ENCODE results near the gene NAP1L4.

Gene NAP1L4

DNA sequence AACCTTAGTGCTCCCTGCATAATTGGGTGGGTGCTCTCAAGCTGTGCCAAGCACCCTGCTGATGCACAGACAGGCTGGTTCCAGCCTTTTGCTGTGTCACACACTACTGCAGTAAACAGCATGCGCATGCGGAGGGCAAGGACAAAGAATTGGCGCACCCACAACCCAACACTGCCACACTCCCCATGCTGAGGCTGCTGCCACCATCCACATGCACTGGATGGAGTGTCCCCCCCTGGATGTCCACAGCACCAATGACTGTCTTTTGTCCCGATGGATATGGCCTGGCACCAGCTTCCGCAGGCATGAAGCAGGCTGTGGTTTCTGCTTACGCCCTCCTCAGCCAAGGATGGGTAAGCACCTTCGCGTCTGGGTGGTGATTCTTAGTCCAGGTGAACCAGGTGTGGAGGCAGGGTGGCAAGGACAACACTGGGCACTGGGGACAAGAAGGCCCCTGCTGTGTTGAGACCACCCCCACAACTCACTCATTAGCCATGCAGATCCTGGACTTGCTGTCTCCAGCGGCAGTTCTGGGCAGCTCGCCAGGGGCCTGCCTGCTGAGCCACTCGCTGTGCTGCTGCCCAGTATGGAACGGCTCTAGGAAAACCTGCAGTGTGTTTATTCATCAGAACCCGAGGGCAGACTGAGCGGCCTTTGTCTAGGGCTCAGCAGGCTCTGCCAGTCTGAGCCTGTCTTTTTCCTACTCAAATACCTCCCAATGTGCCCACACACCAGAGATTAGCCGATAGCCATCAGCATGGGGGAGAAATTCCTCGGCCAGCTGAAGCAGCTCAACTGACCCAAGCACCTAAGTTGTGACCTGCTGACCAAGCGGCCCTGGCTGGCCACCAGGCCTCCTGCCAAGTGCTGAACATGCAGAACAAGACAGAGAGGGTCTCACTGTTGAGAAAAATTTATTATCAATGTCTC, 8.2 kb upstream of the NAP1L4 start:
- H3K4me3 ChIP-seq (ENCODE audit: control insufficient read depth, low read depth, low read length) = no peak overlapping the region
- DNase-seq (ENCODE audit: low read depth) = no peak
- TF ChIP-seq, protein P1, sequence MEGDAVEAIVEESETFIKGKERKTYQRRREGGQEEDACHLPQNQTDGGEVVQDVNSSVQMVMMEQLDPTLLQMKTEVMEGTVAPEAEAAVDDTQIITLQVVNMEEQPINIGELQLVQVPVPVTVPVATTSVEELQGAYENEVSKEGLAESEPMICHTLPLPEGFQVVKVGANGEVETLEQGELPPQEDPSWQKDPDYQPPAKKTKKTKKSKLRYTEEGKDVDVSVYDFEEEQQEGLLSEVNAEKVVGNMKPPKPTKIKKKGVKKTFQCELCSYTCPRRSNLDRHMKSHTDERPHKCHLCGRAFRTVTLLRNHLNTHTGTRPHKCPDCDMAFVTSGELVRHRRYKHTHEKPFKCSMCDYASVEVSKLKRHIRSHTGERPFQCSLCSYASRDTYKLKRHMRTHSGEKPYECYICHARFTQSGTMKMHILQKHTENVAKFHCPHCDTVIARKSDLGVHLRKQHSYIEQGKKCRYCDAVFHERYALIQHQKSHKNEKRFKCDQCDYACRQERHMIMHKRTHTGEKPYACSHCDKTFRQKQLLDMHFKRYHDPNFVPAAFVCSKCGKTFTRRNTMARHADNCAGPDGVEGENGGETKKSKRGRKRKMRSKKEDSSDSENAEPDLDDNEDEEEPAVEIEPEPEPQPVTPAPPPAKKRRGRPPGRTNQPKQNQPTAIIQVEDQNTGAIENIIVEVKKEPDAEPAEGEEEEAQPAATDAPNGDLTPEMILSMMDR (IDR thresholded peaks at IDR 0.05; ENCODE audit: control insufficient read depth, insufficient read depth, low read depth, low read length, missing control alignments) = no peak

DNA sequence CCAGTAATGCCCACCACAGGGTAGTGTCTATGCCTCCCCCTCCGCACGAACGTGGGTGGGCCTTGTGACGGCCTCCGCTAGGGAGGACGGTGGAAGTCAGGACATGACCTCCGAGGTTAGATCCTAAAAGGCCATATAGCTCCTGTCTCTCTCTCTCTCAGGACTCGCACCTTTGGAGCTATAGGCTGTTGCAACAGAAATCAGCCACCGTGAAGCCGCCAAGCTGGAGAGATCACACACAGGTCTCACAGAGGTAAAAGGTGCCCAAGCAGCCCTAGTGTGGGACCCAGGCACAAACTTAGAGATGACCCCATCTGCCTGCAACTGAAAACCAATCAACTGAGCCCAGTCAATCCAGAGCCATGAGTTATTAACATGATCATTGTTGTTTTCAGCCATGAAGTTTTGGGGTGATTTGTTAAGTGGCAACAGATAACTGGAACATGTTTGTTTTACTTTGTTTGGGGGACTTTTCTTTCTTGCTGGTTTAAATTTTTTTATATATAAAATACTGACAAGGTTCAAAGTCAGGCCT, 7.4 kb upstream of the NAP1L4 start:
- no peak overlapping the region for H3K4me3 ChIP-seq (ENCODE audit: control insufficient read depth, low read depth, low read length)
- TF ChIP-seq, protein P1 (IDR thresholded peaks at IDR 0.05; ENCODE audit: control insufficient read depth, insufficient read depth, low read depth, low read length, missing control alignments) = no peak
- DNase-seq (ENCODE audit: low read depth) = no peak

DNA sequence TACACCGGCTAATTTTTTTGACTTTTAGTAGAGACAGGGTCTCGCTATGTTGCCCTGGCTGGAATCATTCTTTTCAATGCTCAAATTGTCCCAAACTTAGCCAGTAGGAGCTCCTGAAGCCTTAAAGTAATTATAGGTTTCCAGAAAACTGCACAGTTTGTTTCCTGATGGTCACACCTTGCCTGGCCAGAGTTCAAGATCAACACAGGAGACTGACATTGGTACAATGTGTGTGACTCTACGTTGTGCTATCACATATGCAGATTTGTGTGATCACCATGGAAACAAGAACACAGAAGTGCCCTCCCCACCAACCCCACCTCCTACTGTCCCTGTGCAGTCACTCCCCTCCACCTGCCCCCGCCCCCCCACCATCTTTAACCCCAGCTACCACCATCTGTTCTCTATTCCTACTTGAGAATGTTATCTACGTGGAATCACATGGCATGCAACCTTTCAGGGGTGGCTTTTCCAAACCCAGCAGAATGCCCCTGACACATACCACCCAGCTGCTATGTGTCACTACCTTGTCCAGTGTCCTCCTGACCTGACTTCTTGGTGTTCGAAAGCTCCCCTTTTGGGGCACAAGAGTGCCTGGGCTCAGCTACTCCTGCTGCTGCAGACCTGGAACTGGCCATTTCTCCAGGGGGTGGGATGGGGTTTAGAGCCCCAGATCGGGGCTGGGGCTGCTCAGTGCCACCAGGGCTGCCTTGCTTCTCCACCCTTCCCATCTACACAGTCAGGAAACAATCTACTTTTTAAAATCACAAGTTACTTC, 6.1 kb upstream of the NAP1L4 start:
- no peak for DNase-seq (ENCODE audit: low read depth)
- TF ChIP-seq, protein P1 (IDR thresholded peaks at IDR 0.05; ENCODE audit: control insufficient read depth, insufficient read depth, low read depth, low read length, missing control alignments) = no peak
- H3K4me3 ChIP-seq (ENCODE audit: control insufficient read depth, low read depth, low read length) = no peak overlapping the region

DNA sequence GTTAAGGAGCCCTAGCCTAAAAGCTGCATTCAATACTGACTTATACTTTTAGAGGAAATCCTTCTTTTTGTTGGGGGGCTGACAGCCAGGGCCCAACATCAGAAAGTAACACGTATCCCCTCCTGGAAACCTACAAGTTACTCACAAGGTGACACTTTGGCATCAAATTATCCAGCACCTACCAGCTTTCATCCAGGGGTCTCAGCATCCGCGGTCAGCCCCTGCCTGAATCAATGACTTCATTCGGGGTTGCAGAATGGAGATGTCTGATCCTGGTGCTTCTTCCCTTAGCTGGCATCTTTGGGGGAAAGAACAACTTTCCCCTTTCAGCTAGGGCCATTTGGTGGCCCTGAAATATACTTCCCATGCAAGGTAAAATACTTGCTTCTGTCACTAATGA, 5.3 kb upstream of the NAP1L4 start:
- H3K4me3 ChIP-seq (ENCODE audit: control insufficient read depth, low read depth, low read length) = no peak overlapping the region
- DNase-seq (ENCODE audit: low read depth) = no peak
- TF ChIP-seq, protein P1 (IDR thresholded peaks at IDR 0.05; ENCODE audit: control insufficient read depth, insufficient read depth, low read depth, low read length, missing control alignments) = no peak

DNA sequence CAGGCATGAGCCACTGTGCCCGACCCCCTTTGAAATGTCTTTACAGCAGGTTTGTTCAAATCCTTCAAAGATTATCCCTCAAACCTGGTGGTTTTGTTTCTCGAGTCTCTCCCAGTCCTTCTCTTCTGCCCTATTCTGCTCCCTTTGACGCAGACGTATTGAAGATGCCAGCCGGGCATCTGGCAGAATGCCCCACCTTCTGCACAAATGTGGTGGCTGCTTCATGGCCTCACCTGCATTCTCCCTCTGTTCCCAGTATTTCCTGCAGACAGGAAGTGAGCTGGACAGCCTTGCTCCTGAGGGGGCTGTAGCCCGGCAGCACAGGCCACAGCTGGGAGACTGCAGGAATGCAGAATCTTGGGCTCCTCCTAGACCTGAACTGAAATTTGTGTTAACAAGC, 4.8 kb upstream of the NAP1L4 start:
- no peak for DNase-seq (ENCODE audit: low read depth)
- H3K4me3 ChIP-seq (ENCODE audit: control insufficient read depth, low read depth, low read length) = no peak overlapping the region
- TF ChIP-seq, protein P1 (IDR thresholded peaks at IDR 0.05; ENCODE audit: control insufficient read depth, insufficient read depth, low read depth, low read length, missing control alignments) = no peak

DNA sequence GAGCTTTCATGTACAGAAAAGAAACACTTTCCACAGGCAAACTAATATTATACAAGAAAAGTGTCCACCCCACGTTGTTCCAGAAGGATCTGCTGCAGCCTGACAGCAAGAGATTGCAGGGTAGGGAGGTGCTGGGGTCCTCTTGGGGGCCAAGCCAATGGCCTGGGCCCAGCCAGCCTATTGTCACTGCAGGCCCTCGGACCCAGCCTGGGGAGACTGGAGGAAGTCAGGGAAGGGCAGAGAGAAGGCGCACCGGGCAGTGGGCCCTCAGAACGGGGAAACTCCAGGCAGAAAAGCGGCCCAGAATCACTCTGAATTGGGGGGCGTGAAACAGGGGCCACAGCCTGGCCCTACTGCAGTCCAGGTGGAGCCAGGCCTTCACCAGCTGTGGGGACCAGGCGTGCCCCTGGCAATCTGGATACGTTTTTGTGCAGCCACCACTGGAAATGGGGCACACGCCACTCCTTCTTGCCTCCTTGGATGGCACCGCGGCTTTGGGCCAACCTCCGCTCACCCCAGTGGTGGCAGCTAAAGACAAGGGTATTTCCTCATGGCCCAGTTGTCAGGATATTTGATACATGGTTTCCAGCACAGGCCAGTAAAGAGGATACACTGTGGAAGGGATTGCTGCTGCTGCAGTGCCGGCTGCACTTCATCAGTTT, 3.9 kb upstream of the NAP1L4 start:
- H3K4me3 ChIP-seq (ENCODE audit: control insufficient read depth, low read depth, low read length) = no peak overlapping the region
- TF ChIP-seq, protein P1 (IDR thresholded peaks at IDR 0.05; ENCODE audit: control insufficient read depth, insufficient read depth, low read depth, low read length, missing control alignments) = no peak

More for the DNA sequence above, 3.9 kb upstream of the NAP1L4 start:
- no peak for DNase-seq (ENCODE audit: low read depth)

All from AG09309 (cell line).